Measurements from ENCODE around the gene SF3B2.
"Not testable (repeated sequence)": the region's sequence is repeated elsewhere in the genome, so short reads cannot be mapped to it uniquely, and the experiment has no call there.

SF3B2 gene

DNA sequence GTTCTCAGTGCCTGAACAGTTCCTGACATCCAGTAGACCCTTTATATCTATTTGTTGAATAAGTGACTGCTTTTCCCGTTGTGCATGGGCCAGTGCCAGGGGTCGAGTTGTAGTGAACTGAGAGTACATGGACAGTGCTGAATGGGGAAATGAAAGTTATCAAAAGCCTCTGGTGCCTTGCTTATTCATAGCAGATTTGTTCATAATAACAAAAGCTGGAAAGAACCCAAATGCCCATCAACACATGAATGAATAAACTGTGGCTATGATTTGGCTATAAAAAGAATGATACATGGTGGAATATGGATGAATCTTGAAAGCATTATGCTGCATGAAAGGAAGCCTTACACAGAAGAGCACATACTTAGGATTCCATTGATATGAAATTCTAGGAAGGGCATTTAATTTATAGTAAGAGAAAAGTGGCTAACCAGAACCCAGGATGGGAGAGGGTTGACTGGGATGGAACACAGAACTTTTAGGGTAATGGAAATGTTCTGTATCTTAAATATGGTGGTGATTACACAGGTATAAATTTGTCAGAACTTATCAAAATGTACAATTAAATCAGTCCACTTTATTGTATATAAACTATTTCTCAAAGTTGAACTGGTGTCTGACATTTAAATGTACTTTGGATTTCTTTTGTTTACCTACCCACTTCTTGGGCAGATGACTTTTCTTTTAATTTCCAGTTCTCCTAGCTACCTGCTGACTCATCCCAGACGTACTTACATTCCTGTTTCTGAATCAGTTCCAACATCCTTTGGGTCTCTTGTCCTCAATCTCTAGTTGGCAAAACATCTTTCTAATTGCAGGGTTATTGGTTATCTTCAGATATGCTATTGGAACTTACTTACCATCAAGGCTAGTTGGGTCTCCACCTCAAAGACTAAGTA is 60.7 kb downstream of the SF3B2 start:
- H3K4me3 ChIP-seq (ENCODE audit: low read depth, low read length) = no peak overlapping the region
- no peak for DNase-seq (ENCODE audit: low read depth)
- TF ChIP-seq, protein P1, sequence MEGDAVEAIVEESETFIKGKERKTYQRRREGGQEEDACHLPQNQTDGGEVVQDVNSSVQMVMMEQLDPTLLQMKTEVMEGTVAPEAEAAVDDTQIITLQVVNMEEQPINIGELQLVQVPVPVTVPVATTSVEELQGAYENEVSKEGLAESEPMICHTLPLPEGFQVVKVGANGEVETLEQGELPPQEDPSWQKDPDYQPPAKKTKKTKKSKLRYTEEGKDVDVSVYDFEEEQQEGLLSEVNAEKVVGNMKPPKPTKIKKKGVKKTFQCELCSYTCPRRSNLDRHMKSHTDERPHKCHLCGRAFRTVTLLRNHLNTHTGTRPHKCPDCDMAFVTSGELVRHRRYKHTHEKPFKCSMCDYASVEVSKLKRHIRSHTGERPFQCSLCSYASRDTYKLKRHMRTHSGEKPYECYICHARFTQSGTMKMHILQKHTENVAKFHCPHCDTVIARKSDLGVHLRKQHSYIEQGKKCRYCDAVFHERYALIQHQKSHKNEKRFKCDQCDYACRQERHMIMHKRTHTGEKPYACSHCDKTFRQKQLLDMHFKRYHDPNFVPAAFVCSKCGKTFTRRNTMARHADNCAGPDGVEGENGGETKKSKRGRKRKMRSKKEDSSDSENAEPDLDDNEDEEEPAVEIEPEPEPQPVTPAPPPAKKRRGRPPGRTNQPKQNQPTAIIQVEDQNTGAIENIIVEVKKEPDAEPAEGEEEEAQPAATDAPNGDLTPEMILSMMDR (IDR thresholded peaks at IDR 0.05; ENCODE audit: low read depth, low read length) = no peak
- TF ChIP-seq POLR2A (IDR thresholded peaks at IDR 0.05; ENCODE audit: extremely low read depth, insufficient read length) (no peak), MYC (IDR thresholded peaks at IDR 0.05; ENCODE audit: low read depth, low read length) (no peak)
- TF ChIP-seq, protein P2, sequence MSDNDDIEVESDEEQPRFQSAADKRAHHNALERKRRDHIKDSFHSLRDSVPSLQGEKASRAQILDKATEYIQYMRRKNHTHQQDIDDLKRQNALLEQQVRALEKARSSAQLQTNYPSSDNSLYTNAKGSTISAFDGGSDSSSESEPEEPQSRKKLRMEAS (IDR thresholded peaks at IDR 0.05; ENCODE audit: low read depth, low read length) = no peak

DNA sequence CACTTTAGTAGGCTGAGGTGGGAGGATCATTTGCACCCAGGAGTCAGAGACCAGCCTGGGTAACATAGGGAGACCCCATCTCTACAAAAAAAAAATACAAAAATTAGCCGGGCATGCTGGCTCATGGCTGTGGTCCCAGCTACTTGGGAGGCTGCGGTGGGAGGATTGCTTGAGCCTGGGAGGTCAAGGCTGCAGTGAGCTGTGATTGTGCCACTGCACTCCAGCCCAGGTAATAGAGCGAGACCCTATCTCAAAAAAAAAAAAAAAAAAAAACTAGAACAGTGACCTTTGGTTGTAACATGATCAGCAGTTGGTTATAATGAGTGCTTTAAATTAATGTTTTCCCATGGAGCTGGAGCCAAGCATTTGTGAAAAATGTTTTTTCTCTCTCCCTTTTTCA is 62.8 kb downstream of the SF3B2 start:
- DNase-seq (ENCODE audit: low read depth); H3K4me3 ChIP-seq (ENCODE audit: low read depth, low read length): not testable (repeated sequence)

DNA sequence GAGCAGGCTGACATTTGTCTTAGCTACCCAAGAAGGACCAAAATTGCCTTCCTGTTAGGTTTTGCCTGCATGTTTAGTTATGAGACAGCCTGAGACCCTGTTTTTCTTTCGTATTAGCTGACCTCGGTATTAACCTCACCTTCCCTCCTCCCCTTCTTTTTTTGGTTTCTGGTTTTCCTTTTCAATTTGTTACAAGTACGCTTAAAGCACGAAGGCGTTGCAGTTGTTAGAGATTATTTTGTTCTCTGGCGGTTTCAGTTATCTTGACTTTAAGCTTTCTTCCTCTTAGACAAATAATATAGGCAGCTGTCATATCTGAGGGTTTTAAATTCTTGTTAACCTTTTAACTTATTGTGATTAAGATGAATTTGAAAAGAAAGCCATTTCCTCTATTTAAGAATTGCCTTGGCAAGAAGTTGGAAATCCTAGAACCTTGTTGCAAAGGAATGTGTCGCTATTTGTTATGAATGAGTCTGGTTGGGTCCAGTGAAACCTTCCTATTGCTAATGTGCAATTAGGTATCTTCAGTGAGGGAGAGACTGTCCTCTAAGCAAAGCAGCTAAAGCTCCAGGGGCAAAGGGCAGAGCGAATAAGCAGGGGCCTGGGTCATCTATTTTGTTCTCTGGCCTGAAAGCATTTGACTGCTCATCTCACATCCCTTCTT is 63.6 kb downstream of the SF3B2 start:
- no peak overlapping the region for H3K4me3 ChIP-seq (ENCODE audit: low read depth, low read length)
- TF ChIP-seq, protein P2 (IDR thresholded peaks at IDR 0.05; ENCODE audit: low read depth, low read length) = no peak
- TF ChIP-seq, protein P1 (IDR thresholded peaks at IDR 0.05; ENCODE audit: low read depth, low read length) = no peak
- TF ChIP-seq MYC (IDR thresholded peaks at IDR 0.05; ENCODE audit: low read depth, low read length) (no peak), POLR2A (IDR thresholded peaks at IDR 0.05; ENCODE audit: extremely low read depth, insufficient read length) (no peak)
- DNase-seq (ENCODE audit: low read depth) = no peak

DNA sequence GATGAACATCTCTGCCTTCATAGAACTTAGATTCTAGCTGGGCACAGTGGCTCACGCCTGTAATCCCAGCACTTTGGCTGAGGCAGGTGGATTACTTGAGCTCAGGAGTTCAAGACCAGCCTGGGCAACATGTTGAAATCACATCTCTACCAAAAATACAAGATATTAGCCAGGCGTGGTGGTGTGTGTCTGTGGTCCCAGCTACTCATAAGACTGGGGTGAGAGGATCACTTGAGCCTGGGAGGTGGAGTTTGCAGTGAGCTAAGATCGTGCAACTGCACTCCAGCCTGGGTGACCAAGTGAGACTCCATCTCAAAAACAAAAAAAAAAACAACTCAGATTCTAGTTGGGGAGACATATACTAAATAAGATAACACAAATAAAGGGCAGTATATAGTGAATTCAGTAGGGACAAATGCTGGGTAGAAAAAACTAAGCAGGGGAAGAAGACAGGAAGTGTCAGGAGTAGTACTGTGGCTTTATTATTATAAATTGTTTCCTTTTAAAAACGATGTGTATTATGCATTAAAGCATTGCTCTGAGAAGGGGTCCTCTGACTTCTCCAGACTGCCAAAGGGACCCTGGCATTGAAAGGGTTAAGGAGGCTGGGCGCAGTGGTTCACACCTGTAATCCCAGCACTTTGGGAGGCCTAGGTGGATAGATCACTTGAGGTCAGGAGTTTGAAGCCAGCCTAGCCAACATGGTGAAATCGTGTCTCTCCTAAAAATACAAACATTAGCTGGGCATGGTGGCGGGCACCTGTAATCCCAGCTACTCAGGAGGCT is 64.6 kb downstream of the SF3B2 start:
- DNase-seq (ENCODE audit: low read depth) = no peak
- TF ChIP-seq, protein P2 (IDR thresholded peaks at IDR 0.05; ENCODE audit: low read depth, low read length) = no peak
- TF ChIP-seq, protein P1 (IDR thresholded peaks at IDR 0.05; ENCODE audit: low read depth, low read length) = no peak
- TF ChIP-seq POLR2A (IDR thresholded peaks at IDR 0.05; ENCODE audit: extremely low read depth, insufficient read length) (no peak), MYC (IDR thresholded peaks at IDR 0.05; ENCODE audit: low read depth, low read length) (no peak)
- H3K4me3 ChIP-seq (ENCODE audit: low read depth, low read length) = no peak overlapping the region

DNA sequence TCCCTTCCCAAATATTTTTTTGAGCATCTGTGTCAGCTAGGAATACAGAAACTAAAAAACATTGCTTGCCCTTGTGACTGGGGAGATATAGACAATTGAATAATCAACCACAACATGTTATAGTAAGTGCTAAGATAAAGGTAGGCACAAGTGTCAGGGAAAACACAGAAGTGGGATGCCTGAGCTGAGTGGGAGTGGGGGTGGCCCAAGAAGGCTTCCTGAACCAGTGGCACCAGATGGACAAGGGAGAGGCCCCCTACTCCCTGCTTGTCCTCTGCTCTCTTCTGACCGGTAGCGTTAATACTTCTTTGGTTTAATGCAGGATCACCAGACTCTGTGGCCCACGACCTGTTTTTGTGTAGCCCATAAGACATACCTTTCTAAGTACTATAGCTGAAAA is 66.7 kb downstream of the SF3B2 start:
- no peak overlapping the region for H3K4me3 ChIP-seq (ENCODE audit: low read depth, low read length)

More for the DNA sequence above, 66.7 kb downstream of the SF3B2 start:
- TF ChIP-seq, protein P2 (IDR thresholded peaks at IDR 0.05; ENCODE audit: low read depth, low read length) = no peak
- TF ChIP-seq, protein P1 (IDR thresholded peaks at IDR 0.05; ENCODE audit: low read depth, low read length) = no peak
- TF ChIP-seq MYC (IDR thresholded peaks at IDR 0.05; ENCODE audit: low read depth, low read length) (no peak), POLR2A (IDR thresholded peaks at IDR 0.05; ENCODE audit: extremely low read depth, insufficient read length) (no peak)
- no peak for DNase-seq (ENCODE audit: low read depth)

All from NB4 (cell line).